ENCODE results near the gene TRPM2.

The TRPM2 gene

DNA sequence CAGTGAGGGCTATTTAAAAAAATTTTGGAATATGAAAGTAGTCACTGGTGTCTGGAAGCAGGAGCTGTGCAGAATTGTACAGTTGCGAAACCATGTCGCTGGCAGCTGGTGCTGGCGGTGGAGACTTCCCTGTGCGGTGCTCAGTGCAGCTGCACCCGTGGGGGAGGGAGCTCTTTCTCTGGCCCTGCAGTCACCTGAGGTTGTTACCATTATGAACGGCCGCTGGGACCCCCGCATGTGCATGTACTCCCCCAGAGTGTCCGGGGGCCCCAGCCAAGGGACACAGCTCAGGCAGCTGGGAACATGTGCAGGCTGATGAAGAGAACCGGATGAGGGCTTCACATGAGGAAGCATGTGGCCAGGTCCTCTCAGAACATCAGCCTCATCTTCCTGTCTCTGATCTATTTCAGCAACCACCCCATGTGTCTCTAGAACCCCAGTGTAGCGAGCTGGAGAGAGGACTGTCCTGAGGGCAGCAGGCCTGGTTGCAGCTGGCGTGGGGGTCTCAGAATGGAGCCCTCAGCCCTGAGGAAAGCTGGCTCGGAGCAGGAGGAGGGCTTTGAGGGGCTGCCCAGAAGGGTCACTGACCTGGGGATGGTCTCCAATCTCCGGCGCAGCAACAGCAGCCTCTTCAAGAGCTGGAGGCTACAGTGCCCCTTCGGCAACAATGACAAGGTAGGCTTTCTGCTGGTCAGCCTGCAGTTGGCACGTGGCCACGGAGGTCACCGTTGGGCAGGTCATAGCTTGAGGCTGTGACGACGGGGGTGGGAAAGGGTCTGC lies at the start of gene TRPM2:
Gene TRPM2, plus strand, starts transcription at position 431 of the 780 bp plus-strand sequence. Its CDS starts 80 bp downstream, at position 511.
- TF ChIP-seq, protein P1, sequence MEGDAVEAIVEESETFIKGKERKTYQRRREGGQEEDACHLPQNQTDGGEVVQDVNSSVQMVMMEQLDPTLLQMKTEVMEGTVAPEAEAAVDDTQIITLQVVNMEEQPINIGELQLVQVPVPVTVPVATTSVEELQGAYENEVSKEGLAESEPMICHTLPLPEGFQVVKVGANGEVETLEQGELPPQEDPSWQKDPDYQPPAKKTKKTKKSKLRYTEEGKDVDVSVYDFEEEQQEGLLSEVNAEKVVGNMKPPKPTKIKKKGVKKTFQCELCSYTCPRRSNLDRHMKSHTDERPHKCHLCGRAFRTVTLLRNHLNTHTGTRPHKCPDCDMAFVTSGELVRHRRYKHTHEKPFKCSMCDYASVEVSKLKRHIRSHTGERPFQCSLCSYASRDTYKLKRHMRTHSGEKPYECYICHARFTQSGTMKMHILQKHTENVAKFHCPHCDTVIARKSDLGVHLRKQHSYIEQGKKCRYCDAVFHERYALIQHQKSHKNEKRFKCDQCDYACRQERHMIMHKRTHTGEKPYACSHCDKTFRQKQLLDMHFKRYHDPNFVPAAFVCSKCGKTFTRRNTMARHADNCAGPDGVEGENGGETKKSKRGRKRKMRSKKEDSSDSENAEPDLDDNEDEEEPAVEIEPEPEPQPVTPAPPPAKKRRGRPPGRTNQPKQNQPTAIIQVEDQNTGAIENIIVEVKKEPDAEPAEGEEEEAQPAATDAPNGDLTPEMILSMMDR (IDR thresholded peaks at IDR 0.05): no peak

DNA sequence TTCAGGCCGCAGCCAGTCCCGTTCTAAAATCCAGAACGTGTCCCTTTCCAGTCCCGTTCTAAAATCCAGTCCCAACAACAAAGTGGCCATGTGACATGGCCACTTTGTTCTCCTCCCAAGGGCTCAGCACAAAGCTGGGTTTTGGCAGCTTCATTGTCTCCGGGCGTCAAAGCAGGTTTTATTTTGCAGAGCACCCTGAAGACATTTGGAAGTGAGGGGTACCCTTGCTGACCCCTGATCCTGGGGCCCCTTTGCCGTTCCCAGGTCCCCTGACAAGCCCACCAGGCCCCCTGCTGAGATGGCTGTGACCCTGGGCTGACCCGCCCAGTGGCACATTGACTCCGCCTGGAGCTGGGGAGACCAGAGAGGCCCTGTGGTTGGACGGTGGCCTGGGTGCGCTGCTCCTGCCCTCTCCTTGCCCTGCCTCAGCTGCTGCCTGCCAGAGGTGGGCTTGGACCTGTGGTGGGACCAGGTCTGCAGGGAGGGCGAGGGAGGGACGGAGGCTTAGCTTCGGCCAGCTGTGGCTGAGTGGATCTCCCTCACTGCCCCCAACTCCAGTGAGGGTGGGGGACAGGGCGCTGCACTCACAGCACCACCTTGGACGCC lies 49.3 kb upstream of the TRPM2 start:
- TF ChIP-seq, protein P1 (IDR thresholded peaks at IDR 0.05): no peak

DNA sequence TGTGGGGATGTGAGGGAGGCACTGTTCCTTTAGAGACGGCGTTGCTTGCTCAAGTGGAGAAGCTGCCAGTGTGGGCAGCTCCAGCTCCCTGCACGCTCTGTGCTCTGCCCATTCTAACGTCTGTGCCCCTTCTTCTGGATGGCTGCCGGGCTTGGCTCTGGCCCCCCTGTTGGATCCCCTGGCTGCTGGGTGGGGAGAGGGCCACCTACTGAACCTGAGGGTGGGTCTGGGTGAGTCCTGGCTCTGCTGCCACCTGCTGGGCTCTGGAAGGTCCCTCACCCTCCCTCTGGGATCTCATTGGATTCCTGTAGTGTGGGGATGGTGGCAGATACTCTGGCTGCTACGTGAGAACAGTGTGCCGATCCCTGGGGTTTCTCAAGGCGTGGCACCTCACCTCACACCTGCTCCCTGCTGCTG lies 48.5 kb upstream of the TRPM2 start:
- TF ChIP-seq, protein P1 (IDR thresholded peaks at IDR 0.05): peak; percentile 72

DNA sequence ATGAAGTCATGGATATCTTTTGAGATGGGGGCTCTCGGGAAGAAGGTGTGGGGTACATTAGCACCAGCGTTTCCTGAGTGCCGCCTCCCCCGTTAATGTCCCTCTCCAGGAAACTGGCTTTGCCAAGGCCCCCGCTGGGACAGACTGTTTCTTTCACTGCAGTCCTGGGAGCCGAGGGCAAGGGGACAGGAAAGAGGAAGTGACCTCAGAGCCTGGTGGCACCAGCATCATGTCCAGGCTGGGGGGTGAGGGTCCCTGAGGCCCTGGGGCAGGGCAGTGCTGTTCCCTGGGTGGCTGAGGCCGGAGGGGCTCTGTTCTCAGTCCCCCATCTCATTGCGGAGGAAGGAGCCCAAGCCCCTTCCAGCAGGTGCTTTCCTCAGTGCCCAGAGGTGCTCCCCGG lies 47.7 kb upstream of the TRPM2 start:
- TF ChIP-seq, protein P1 (IDR thresholded peaks at IDR 0.05): no peak

DNA sequence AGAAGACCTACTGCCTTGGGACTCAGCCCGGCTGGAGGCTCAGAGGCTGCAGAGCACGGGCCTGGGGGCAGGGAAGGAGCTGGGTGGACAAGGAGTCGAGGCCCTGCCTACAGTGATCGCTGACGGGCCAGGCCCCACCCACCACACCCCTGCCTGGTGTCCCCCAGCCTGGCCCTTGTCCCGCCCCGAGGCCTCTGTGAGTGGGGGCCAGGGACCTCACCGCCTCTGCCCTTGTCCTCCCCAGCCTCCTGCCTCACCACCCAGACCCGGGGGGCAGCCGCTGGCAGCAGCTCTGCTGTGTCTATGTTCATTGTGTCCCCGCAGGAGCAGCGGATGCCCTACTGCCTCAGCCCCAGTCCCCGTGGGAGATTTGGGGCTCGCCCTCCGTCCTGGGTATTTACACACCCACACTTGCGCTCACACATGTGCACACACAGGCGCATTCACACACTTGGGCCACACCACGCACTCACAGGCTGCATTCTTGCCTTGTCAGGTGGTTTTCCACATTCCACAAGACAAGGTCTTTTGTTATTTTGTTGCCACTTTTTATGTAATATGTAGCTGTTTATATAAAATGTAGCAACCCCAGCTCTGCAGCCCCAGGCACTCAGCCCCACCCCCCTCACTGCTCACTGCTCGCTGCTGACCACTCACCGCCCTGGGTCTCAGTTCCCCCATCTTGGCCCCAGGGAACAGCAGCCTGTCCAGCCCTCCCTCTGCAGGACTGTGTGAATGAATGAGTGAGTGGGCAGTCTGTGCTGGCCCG lies 46.3 kb upstream of the TRPM2 start:
- TF ChIP-seq, protein P1 (IDR thresholded peaks at IDR 0.05): no peak

DNA sequence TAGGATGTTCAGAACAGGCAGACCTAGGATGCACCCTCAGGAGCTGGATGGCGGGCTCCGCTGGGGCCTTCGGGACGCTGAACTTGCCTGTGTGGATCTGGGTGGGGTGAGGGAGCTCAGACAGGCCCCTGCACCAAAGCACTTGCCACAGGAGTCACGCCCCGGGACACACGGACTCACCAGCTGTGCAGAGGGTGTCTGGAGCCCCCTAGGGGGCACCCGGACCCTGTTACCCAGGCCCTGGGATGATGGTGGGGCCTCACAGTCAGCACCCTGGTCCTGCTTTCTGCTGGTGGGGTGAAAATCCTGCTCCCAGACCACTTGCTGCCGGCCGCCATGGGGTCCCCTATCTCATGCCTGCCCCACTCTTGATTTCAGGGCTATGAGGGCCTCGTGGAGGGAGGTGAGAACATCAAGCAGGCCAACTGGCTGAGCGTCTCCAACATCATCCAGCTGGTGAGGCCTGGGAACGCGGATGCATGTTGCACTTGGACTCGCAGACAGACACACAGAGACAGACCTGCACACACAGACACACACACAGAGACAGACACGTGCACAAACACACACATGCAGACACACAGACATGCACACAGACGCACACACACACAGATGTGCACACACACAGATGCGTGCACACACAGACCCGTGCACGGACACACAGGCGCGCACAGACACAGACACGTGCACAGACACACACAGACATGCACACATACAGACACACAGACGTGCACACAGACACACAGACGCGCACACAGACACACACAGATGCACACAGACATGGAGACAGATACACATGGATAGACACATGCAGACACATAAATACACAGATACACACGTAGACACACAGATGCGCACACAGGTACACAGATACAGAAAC lies 42.6 kb upstream of the TRPM2 start:
- TF ChIP-seq, protein P1 (IDR thresholded peaks at IDR 0.05): no peak

DNA sequence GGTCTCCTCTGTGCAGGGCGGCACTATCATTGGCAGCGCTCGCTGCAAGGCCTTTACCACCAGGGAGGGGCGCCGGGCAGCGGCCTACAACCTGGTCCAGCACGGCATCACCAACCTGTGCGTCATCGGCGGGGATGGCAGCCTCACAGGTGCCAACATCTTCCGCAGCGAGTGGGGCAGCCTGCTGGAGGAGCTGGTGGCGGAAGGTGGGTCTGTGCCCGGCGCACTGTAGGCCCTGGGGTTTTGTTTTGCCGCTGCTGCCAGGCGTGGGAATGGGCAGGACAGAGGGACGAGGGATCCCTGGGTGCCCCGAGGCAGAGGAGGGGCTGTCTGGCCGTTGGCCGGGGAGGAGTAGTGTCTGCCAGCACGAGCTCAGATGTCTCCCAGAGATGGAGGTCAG lies 41.3 kb upstream of the TRPM2 start:
- TF ChIP-seq, protein P1 (IDR thresholded peaks at IDR 0.05): no peak
